NCI-H2171 (cell line): ENCODE measurements around the gene NOX3.
"Not testable (repeated sequence)": the region's sequence is repeated elsewhere in the genome, so short reads cannot be mapped to it uniquely, and the experiment has no call there.

Experiments
- DNase-seq: peaks from one replicate; lab custom pipeline; 2025; lab: John Stamatoyannopoulos, UW

NOX3 gene

DNA sequence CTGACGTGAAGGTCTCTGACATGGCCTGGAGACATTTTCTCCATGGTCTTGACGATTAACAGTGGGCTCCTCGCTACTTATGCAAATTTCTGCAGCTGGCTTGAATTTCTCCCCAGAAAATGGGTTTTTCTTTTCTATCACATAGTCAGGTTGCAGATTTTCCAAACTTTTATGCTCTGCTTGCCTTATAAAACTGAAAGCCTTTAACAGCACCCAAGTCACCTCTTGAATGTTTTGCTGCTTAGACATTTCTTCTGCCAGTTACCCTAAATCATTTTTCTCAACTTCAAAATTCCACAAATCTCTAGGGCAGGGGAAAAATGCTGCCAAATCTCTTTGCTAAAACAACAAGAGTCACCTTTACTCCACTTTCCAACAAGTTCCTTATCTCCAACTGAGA, 12.9 kb upstream of the NOX3 start:
- not testable (repeated sequence) for DNase-seq

DNA sequence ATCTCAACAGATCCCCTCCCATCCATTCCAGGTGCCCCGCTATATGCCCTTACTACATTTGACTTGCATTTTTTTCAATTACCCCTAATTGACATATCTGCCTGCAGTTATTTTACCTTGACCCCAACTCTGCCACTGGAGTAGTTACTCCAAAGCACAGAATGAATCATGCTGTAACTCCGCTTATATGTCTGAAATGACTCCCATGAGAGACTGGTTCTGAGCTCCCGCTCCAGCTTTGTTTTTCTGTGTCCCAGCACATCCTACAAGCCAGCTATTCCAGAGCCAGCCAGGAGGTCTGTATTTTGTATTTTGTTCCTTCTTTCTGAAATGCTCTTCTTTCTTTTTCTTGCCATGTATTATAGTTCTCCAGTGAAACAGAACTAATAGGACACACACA, 10.9 kb upstream of the NOX3 start:
- no peak for DNase-seq

DNA sequence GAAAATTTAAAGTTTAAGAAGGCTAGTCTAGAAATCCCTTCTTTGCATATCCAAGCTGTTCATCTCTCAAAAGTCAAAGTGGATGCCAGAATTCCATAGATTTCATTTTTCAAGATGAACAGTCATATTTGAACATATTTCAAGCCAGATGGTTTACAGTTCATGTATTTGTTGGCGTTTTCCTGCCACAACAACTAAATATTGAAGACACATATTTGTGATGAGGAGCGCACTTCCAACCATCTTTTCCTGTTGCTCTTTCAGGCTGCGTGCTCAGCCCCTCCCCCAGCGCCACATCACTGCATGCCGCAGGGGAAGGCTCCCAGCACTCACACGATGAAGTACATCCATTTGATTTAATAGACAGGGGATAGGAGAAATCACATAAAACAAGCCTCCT, 5.9 kb upstream of the NOX3 start:
- no peak for DNase-seq

GRCh38 chr6:155454471-155454870, 1.2 kb downstream of the NOX3 start:
- DNase-seq: no peak

DNA sequence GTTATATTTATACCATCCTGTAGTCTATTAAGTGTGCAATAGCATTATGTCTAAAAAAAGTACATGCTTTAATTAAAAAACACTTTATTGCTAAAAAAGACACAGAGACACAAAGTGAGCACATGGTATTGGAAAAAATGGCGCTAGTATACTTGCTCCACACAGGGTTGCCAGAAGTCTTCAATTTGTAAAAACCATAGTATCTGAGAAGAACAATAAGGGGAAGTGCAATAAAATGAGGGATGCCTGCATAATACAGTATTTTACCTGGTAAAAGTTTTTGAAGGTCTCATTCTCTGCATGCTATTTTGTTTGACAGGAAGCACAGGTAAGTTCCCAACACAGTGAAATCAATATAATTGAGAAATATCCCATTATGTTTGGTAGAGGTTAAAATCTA, 1.6 kb downstream of the NOX3 start:
- no peak for DNase-seq

DNA sequence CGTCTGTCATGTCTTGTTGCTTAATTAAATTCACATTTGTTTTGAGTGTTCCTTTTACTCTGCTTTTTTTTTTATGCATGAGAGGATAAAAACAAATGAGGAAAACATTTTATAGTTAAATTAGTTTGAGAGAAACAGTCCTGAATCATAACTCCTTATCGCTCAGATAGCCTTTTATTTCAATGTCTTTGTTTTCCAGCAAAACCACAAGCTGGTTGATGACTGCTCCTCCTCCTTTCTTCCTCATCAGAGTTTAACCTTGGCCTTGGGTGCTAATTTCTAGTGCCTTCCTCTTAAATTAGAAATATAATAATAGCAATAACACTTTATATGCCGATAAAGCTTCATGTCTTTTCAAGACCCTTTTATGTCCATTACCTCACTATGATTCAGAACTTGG, 3.1 kb downstream of the NOX3 start:
- DNase-seq: no peak

GRCh38 chr6:155451530-155451929, 4.1 kb downstream of the NOX3 start:
- DNase-seq: not testable (repeated sequence)

DNA sequence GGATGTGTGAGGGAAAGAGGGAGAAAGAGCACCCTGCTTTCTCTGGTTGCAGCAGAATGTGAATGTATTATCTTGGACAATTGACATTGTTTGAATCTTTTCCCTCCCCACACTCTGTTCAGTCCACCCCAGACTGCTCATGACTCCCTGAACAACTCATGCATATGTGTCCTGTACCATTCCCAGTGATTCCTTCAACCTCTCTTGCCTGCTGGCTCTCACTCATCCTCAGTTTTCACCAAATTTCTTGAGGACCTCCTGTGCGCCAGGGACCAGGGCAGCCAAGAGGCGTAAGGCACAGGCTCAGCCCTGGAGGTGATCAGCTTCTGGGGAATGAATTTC, 5.4 kb downstream of the NOX3 start:
- DNase-seq: no peak

DNA sequence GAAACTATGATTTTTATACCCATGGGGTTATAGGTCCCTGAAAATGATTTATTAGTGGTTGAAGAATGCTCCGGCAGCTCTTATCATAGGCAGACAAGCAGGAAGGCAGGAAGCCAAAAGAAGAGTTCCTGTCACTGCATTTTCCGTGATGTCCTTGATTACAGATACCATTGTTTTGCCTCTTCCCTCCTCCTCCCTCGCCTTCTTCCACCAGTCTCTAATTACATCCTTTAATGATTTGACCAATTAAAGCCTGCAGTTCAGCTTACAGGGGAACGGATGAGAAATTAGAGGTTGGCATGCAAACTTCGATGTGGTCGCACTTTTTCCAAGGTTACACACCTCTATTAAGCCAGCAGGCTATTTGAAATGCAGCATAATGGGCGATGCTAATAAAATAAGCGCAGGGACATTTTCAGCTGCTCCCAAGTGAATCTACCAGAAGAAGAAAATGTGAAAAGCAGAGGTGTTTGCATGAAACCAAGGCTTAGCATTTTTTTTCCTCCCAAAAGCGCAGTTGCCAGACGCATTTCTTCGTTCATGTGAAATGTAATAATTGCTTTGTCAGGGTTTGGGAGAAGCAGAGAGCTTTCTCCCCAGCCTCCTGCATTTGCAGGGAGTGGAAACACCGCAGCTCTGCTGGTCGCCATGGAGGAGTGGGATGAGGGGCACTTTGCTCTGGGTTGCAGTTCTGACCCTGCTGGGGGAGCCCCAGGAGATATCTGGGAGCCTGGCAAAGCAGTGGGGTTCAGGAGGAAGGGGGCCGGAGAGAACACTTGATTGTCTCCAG, 6.0 kb downstream of the NOX3 start:
- DNase-seq: no peak

GRCh38 chr6:155448668-155449449, 6.8 kb downstream of the NOX3 start:
- no peak for DNase-seq

DNA sequence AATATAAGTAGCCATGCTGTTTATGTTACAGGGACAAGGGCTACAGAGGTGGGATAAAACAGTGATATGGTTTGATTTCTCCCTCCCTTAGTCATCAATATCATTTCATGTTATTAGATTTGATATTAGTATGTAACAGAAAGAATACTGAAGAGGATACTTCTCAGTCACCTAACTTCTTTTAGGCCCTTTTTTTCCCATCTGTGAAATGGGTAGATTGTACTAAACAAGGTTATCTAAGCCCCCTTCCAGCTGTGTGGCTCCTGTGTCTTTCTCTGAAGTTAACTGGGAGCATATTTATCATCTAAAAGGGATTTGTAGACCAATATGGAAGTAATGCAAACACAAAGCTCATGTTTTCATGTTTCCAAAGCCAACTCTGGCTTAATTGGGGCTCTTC, 7.7 kb downstream of the NOX3 start:
- no peak for DNase-seq

DNA sequence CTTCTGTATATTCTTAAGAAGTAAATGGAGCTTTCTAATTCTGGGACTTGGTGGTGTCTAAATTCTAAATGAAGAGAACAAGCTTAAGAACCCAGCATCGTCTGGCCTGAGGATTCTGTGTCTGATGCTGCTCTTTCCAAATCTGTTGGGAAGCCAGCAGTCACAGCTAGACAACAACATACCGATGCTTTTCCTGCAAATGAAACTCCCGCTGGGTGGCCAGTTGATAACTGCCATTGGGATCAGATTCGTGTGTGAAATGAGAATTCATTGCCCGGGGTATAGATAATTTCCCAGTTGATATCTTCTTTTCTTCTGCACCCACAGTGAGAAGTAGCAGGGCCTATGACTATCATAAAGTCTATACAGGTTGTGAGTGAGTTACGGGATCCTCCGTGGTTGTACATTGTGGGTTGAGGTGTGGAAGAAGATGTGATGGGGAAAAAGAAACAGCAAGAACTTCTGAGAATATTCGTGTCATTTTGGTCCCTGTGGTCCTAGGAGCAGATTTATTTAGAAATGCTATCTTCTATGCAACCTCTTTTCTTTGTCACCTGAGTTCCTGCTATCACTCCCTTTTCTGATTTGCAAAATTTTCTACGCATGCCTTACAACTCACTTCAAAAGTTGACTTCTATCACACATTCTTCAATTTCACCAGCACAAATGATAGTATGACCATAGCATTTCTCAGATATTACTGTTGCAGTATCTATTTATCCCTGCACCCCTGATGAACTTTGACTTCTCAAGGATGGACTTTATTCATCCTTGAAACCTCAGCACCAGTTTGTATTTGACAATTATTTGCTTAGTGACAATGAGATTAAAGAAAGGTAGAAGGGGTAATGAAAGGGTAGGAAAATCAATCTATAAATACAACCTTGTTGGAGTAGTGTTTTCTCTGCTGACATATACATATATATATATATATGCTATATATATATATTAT, 10.4 kb downstream of the NOX3 start:
- no peak for DNase-seq

GRCh38 chr6:155444120-155444917, 11.3 kb downstream of the NOX3 start:
- no peak for DNase-seq

DNA sequence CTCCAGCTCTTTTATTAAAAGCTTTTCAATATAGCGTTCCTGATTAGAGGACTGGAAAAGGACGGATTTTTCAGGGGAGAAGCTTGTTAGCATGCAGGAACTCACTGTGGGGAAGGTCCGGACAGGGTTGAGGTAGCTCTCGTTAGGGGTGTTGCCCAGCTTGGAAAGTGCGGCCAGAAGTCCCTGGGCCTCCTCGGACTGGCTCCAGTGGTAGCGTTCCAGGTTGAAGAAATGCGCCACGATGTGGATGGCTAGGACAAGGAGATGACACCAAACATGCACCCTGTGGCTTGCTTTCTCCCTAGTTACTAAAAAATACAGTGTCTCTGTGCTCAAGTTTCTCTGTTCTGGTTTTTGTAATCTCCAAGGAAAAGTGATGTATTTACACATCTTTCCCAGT, 12.5 kb downstream of the NOX3 start:
- DNase-seq: no peak

GRCh38 chr6:155442562-155442961, 13.1 kb downstream of the NOX3 start:
- DNase-seq: no peak

DNA sequence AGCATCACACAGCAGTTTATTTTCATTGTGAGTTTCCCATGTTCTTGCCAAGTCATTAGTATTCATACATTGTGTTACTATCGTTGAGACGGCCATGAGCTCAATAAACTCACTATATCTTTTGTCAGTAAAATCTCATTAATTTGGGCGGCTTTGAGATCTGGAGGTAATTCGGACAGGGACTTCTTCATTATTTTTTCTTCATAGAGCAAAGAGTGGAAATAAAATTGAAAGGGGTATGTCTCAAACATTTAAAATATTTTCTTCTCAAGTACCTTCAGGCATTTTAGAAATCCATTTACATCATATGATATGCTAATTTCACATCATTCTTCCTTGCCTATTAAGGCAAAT, 14.6 kb downstream of the NOX3 start:
- no peak for DNase-seq

- DNase-seq: peak; percentile 31
Measured at GRCh38 chr6:155440398-155441111, 15.1 kb downstream of the NOX3 start.

GRCh38 chr6:155439376-155439775, 16.3 kb downstream of the NOX3 start:
- no peak for DNase-seq

GRCh38 chr6:155436981-155437749, 18.5 kb downstream of the NOX3 start:
- DNase-seq: no peak

DNA sequence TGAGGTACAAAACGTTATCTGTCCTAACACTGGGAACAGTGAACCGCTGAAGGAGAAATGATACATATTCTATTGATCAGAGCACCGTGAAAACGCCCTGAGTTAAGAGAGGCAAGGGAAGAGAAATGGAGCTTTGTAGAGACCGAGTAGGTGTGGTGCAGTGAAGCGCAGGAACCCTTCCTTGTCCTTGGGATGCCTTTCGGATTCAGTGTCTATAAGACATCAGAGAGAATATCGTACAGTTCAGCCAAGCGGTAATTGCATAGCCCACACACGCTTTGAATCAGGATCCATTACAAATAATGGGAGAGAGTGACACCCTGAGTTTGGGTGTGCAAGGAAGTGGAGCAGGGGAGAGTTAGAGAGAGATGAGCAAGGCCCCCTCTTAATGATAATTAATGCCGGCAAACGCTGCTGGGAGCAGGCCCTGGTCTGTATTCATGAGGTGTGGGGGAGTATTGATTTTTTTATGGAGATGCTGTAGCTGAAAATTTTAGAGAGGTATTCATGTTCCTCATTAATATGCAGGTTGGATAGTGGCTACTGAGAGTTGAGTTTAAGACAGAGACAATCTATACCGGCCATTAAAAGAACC, 20.7 kb downstream of the NOX3 start:
- DNase-seq: no peak
